ENCODE data around the gene EIF4G3. TPM values are rescaled to one million over a fixed set of nuclear protein-coding genes. Genes with fewer than 3 reads are reported as not detected.
A peak's percentile ranks its signal among the peaks of the same experiment; 100 is the strongest.
"Not testable (repeated sequence)": the region's sequence is repeated elsewhere in the genome, so short reads cannot be mapped to it uniquely, and the experiment has no call there.

The EIF4G3 gene
- total RNA-seq, 3 donors from 2014 or later (not counting 1 experiment from before 2014, with no cell fraction given) = 105 to 107 (median 107) TPM

DNA sequence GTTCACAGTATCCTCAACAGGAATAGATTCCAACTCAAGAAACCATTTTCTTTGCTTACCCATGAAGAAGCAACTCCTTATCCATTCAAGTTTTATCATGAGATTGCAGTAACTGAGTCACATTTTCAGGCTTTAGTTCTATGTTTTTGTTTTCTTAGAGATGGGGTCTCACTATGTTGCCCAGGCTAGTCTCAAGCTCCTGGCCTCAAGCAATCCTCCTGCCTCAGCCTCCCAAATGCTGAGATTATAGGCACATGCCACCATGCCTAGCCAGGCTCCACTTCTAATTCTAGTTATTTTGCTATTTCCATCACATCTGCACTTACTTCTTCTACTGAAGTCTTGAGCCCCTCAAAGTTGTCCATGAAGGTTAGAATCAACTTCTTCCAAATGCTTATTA lies 246.3 kb downstream of the EIF4G3 start:
- Mint-ChIP-seq H3K36me3 (no peaks in the 10 kb centered on the region), H3K27ac (peak overlapping the region in 1 of 2 donors; percentile 89), H3K4me1 (peaks cover 31 to 36% of the 10 kb centered on the region in 2 donors), H3K27me3 (ENCODE audit: low read depth in 2 of 2) (no peaks in the 10 kb centered on the region), H3K9me3 (no peaks in the 10 kb centered on the region), H3K4me3 (no peak overlapping the region)
- Histone ChIP-seq H3K27ac (ENCODE audit: low read length) (no peak overlapping the region), H3K9me3 (ENCODE audit: control insufficient read depth, insufficient read depth, low read length) (no peaks in the 10 kb centered on the region), H3K36me3 (ENCODE audit: control insufficient read depth, insufficient read depth, low read length) (no peaks in the 10 kb centered on the region), H3K27me3 (ENCODE audit: control insufficient read depth, insufficient read depth, low read length) (no peaks in the 10 kb centered on the region), H3K4me1 (ENCODE audit: control insufficient read depth, insufficient read depth, low read length) (peaks cover 9% of the 10 kb centered on the region), H3K4me3 (ENCODE audit: low read length) (no peak overlapping the region)
- no peak for TF ChIP-seq CTCF (IDR thresholded peaks at IDR 0.05)
- no peak for DNase-seq
- intact Hi-C loops (cut with micrococcal nuclease) = loop anchor here (10.0 kb wide), 1 partner anchor 264 kb away; no protein-coding TSS in a partner anchor
- ATAC-seq = no peak

DNA sequence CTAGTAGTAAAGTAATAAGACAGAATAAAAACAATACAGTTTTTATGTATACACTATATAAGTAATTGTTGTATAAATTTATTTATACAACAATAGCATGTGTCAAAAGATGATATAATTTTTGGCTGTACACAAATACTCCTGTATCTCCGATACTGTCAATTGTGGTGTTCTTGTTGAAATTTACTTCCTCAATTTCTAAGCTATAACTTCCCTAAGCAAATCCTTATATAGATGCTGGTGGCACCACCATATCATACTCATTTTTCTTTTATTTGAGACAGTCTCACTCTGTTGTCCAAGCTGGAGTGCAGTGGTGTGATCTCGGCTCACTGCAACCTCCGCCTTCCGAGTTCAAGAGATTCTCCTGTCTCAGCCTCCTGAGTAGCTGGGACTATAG lies 248.6 kb downstream of the EIF4G3 start:
- Histone ChIP-seq H3K4me1 (ENCODE audit: control insufficient read depth, insufficient read depth, low read length) (peaks cover 5% of the 10 kb centered on the region), H3K27me3 (ENCODE audit: control insufficient read depth, insufficient read depth, low read length) (no peaks in the 10 kb centered on the region), H3K4me3 (ENCODE audit: low read length) (no peak overlapping the region), H3K36me3 (ENCODE audit: control insufficient read depth, insufficient read depth, low read length) (no peaks in the 10 kb centered on the region), H3K27ac (ENCODE audit: low read length) (no peak overlapping the region), H3K9me3 (ENCODE audit: control insufficient read depth, insufficient read depth, low read length) (no peaks in the 10 kb centered on the region)
- H3K36me3 Mint-ChIP-seq = no peaks in the 10 kb centered on the region
- no peak overlapping the region for H3K4me3 Mint-ChIP-seq
- no peaks in the 10 kb centered on the region for H3K9me3 Mint-ChIP-seq
- WGBS (ENCODE audit: insufficient coverage) = 88% methylated on average over 4 of the region's 4 CpGs
- DNase-seq (no peak), ATAC-seq (no peak)
- intact Hi-C loops (cut with micrococcal nuclease) = no loop called here
- H3K4me1 Mint-ChIP-seq = peaks cover 20 to 25% of the 10 kb centered on the region in 2 donors
- no peaks in the 10 kb centered on the region for H3K27me3 Mint-ChIP-seq (ENCODE audit: low read depth in 2 of 2)
- no peak overlapping the region for H3K27ac Mint-ChIP-seq
- TF ChIP-seq CTCF (IDR thresholded peaks at IDR 0.05) = no peak

DNA sequence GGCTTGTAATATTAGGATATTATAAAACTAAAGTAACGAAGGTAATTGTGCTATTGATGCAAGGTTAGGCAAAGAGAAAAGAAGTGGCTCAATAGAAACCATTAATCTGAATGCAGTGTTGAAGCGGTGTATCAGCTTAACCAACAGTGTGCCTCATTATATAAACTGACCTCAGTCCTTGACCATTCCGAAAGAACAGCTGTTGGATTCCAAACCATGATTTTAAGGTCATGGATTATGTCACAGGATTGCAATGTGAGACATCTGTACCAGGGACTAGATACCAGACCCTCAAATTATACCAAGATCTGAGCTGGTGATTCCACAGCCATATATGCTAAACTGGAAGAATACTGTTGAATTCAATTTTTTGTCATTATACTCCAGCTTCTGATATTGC lies 255.4 kb downstream of the EIF4G3 start:
- Histone ChIP-seq H3K27ac (ENCODE audit: low read length) (no peak overlapping the region), H3K4me3 (ENCODE audit: low read length) (no peak overlapping the region), H3K9me3 (ENCODE audit: control insufficient read depth, insufficient read depth, low read length) (no peaks in the 10 kb centered on the region), H3K27me3 (ENCODE audit: control insufficient read depth, insufficient read depth, low read length) (no peaks in the 10 kb centered on the region), H3K4me1 (ENCODE audit: control insufficient read depth, insufficient read depth, low read length) (peaks cover 2% of the 10 kb centered on the region), H3K36me3 (ENCODE audit: control insufficient read depth, insufficient read depth, low read length) (no peaks in the 10 kb centered on the region)
- Mint-ChIP-seq H3K36me3 (no peaks in the 10 kb centered on the region), H3K4me1 (peaks cover 0 to 5% of the 10 kb centered on the region in 2 donors), H3K27ac (no peak overlapping the region), H3K9me3 (no peaks in the 10 kb centered on the region), H3K27me3 (ENCODE audit: low read depth in 2 of 2) (no peaks in the 10 kb centered on the region), H3K4me3 (no peak overlapping the region)
- no peak for DNase-seq
- TF ChIP-seq CTCF (IDR thresholded peaks at IDR 0.05) = no peak
- intact Hi-C loops (cut with micrococcal nuclease) = no loop called here
- 96% methylated on average over 3 of the region's 3 CpGs for WGBS (ENCODE audit: insufficient coverage)
- no peak for ATAC-seq

DNA sequence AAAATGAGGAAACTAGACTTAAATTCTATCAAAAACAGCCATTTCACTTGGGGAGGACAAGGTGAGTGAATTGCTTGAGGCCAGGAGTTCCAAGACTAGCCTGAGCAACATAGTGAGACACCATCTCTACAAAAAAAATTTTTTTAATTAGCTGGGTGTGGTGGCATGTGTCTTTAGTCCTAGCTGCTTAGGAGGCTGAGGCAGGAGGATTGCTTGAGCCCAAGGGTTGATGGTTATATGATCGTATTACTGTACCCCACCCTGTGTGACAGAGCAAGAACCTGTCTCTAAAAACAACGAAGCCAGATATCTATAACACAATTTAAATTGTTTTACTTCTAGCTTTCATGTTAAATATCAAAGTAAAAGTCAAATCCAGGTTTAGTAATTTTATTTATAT lies 263.5 kb downstream of the EIF4G3 start:
- Histone ChIP-seq H3K27me3 (ENCODE audit: control insufficient read depth, insufficient read depth, low read length) (no peaks in the 10 kb centered on the region), H3K27ac (ENCODE audit: low read length) (no peak overlapping the region), H3K9me3 (ENCODE audit: control insufficient read depth, insufficient read depth, low read length) (no peaks in the 10 kb centered on the region), H3K4me1 (ENCODE audit: control insufficient read depth, insufficient read depth, low read length) (no peaks in the 10 kb centered on the region), H3K4me3 (ENCODE audit: low read length) (no peak overlapping the region), H3K36me3 (ENCODE audit: control insufficient read depth, insufficient read depth, low read length) (no peaks in the 10 kb centered on the region)
- intact Hi-C loops (cut with micrococcal nuclease) = no loop called here
- Mint-ChIP-seq H3K36me3 (no peaks in the 10 kb centered on the region), H3K27me3 (ENCODE audit: low read depth in 2 of 2) (no peaks in the 10 kb centered on the region), H3K4me1 (no peaks in the 10 kb centered on the region), H3K27ac (no peak overlapping the region), H3K4me3 (no peak overlapping the region), H3K9me3 (no peaks in the 10 kb centered on the region)
- ATAC-seq = no peak
- TF ChIP-seq CTCF (IDR thresholded peaks at IDR 0.05) = no peak
- no peak for DNase-seq
- 100% methylated on average over 1 of the region's 2 CpGs for WGBS (ENCODE audit: insufficient coverage)

DNA sequence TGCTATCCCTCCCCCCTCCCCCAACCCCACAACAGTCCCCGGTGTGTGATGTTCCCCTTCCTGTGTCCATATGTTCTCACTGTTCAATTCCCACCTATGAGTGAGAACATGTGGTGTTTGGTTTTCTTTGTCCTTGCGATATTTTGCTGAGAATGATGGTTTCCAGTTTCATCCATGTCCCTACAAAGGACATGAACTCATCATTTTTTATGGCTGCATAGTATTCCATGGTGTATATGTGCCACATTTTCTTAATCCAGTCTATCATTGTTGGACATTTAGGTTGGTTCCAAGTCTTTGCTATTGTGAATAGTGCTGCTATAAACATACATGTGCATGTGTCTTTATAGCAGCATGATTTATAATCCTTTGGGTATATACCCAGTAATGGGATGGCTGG lies 269.2 kb downstream of the EIF4G3 start:
- intact Hi-C loops (cut with micrococcal nuclease) = not testable (repeated sequence)

More for the DNA sequence above, 269.2 kb downstream of the EIF4G3 start:
- ATAC-seq; H3K9me3 ChIP-seq (ENCODE audit: control insufficient read depth, insufficient read depth, low read length); H3K27me3 Mint-ChIP-seq (ENCODE audit: low read depth in 2 of 2); H3K4me3 Mint-ChIP-seq; H3K4me3 ChIP-seq (ENCODE audit: low read length); H3K36me3 ChIP-seq (ENCODE audit: control insufficient read depth, insufficient read depth, low read length); H3K27ac Mint-ChIP-seq; H3K36me3 Mint-ChIP-seq; H3K4me1 ChIP-seq (ENCODE audit: control insufficient read depth, insufficient read depth, low read length); H3K27me3 ChIP-seq (ENCODE audit: control insufficient read depth, insufficient read depth, low read length); H3K9me3 Mint-ChIP-seq; H3K27ac ChIP-seq (ENCODE audit: low read length); DNase-seq: not testable (repeated sequence)
- peaks cover 5 to 16% of the 10 kb centered on the region in 2 donors for H3K4me1 Mint-ChIP-seq
- WGBS (ENCODE audit: insufficient coverage) = no CpG with 5 or more reads among the region's 2 CpGs

Measured in natural killer cell (primary cell).